ENCODE data around the gene GRB10. TPM values are rescaled to one million over a fixed set of nuclear protein-coding genes. Genes with fewer than 3 reads are reported as not detected.

Gene GRB10
- polyA plus RNA-seq (62.7 and 78.4 TPM in 2 replicates), polyA minus RNA-seq (203 and 219 TPM in 2 replicates)

DNA sequence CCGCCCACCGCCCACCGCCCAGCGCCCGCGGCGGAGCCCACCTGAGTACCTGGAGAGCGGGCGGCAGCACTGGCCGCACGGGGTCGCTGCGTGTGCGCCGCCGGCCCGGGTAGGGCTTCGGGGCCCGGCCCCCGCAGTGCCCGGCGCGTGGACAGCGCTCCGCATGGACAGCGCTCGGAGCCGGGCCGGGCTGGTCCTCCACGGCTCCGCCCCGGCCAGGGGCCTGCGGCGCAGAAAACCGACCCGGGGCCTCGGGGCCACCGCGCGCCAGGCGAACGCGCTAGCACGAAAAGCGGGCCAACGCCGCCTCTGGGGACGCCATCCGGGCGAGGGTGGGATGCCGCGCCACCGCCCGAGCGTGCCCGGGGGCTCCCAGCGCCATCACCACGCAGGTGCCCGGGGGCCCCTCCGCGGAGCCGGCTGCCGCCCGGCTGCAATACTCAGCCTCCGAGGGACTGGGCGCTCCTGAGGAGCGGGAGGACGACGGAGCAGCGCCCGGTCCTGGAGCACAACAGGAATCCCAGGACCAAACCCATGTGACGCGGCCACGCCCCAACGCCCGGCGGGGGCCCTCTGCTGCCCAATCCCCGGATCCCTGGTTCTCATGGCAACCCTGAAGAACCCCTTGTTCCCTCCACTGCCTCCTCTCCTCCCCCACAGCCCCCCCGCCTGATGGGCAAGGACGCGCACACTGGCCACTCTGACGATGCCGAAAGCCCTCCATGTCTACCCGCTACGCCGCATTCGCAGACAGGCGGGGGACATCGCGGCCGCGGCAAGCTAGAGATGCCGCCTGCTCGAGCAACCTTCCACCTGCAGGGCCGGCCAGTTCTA, at the start of gene GRB10:
TSS of gene GRB10 (minus strand) at position 522 of the 834 bp plus-strand sequence. CDS start 50,574 bp downstream, outside the sequence.
- Histone ChIP-seq H3K27me3 (ENCODE audit: insufficient read depth, low read depth, low read length) (no peaks in the 10 kb centered on the region), H4K20me1 (ENCODE audit: insufficient read depth) (no peaks in the 10 kb centered on the region), H3F3A (ENCODE audit: insufficient read depth, low read length, poor library complexity, severe bottlenecking) (no peaks in the 10 kb centered on the region), H3K4me2 (ENCODE audit: low read length) (peak within 1 kb of the TSS; percentile 48), H3K27ac (ENCODE audit: low read length) (peak within 1 kb of the TSS; percentile 96), H3K36me3 (ENCODE audit: insufficient read depth, low read length) (no peaks in the 10 kb centered on the region), H3K9me2 (ENCODE audit: insufficient read depth, low read length) (no peaks in the 10 kb centered on the region), H3K4me3 (ENCODE audit: low read length) (peak within 1 kb of the TSS; percentile 69), H3K9ac (ENCODE audit: low read length) (peak within 1 kb of the TSS; percentile 85), H3K79me2 (replicated peaks; ENCODE audit: insufficient read depth, low read length) (peaks cover 91% of the 10 kb centered on the region), H2AFZ (ENCODE audit: low read depth, low read length) (peak within 1 kb of the TSS; percentile 48), H3K9me3 (ENCODE audit: low read length) (peaks cover 5% of the 10 kb centered on the region)
- TF ChIP-seq REST (IDR thresholded peaks at IDR 0.05; ENCODE audit: borderline replicate concordance) (peak; percentile 59), CTCF (IDR thresholded peaks at IDR 0.05; ENCODE audit: poor library complexity, severe bottlenecking) (peak; percentile 57), EZH2 (IDR thresholded peaks at IDR 0.05; ENCODE audit: borderline replicate concordance, insufficient read depth, low read length, poor library complexity, severe bottlenecking) (no peak), MXI1 (conservative IDR thresholded peaks at IDR 0.05; ENCODE audit: poor library complexity, severe bottlenecking) (peak; percentile 48), EP300 (conservative IDR thresholded peaks at IDR 0.05; ENCODE audit: poor library complexity, severe bottlenecking) (no peak), RAD21 (conservative IDR thresholded peaks at IDR 0.05) (peak; percentile 22), POLR2AphosphoS5 (IDR thresholded peaks at IDR 0.05) (peak; percentile 85), SMC3 (conservative IDR thresholded peaks at IDR 0.05; ENCODE audit: poor library complexity) (peak; percentile 14), TAF1 (IDR thresholded peaks at IDR 0.05; ENCODE audit: low read depth) (peak; percentile 44)

- Histone ChIP-seq H3K9ac (ENCODE audit: low read length) (no peak overlapping the region), H2AFZ (ENCODE audit: low read depth, low read length) (no peak overlapping the region), H3K4me3 (ENCODE audit: low read length) (no peak overlapping the region), H3K27me3 (ENCODE audit: insufficient read depth, low read depth, low read length) (no peaks in the 10 kb centered on the region), H3F3A (ENCODE audit: insufficient read depth, low read length, poor library complexity, severe bottlenecking) (no peaks in the 10 kb centered on the region), H4K20me1 (ENCODE audit: insufficient read depth) (no peaks in the 10 kb centered on the region), H3K4me2 (ENCODE audit: low read length) (no peak overlapping the region), H3K27ac (ENCODE audit: low read length) (no peak overlapping the region), H3K36me3 (ENCODE audit: insufficient read depth, low read length) (no peaks in the 10 kb centered on the region), H3K9me2 (ENCODE audit: insufficient read depth, low read length) (no peaks in the 10 kb centered on the region), H3K79me2 (replicated peaks; ENCODE audit: insufficient read depth, low read length) (no peaks in the 10 kb centered on the region), H3K9me3 (ENCODE audit: low read length) (no peaks in the 10 kb centered on the region)
- TF ChIP-seq RAD21 (conservative IDR thresholded peaks at IDR 0.05) (no peak), SMC3 (conservative IDR thresholded peaks at IDR 0.05; ENCODE audit: poor library complexity) (no peak), CTCF (IDR thresholded peaks at IDR 0.05; ENCODE audit: poor library complexity, severe bottlenecking) (no peak), MXI1 (conservative IDR thresholded peaks at IDR 0.05; ENCODE audit: poor library complexity, severe bottlenecking) (no peak), EP300 (conservative IDR thresholded peaks at IDR 0.05; ENCODE audit: poor library complexity, severe bottlenecking) (no peak), TAF1 (IDR thresholded peaks at IDR 0.05; ENCODE audit: low read depth) (no peak), POLR2AphosphoS5 (IDR thresholded peaks at IDR 0.05) (no peak), REST (IDR thresholded peaks at IDR 0.05; ENCODE audit: borderline replicate concordance) (no peak), EZH2 (IDR thresholded peaks at IDR 0.05; ENCODE audit: borderline replicate concordance, insufficient read depth, low read length, poor library complexity, severe bottlenecking) (no peak)
Observed at GRCh38 chr7:50828801-50829200, 46.1 kb upstream of the GRB10 start.
